K562 (cell line): ENCODE results near the gene PANX1. TPM values are rescaled to one million over a fixed set of nuclear protein-coding genes. Genes with fewer than 3 reads are reported as not detected.

ENCODE experiments used
- ETV1 ChIP-seq: fragments of 450-650 bp; conservative IDR thresholded peaks from 2 replicates; pipeline ENCODE4 v1.6.1; 2016; ENCODE audit warnings: missing genetic modification characterization, control low read depth, low read depth, missing compliant biosample characterization
- JUNB ChIP-seq: fragments of 450-650 bp; formaldehyde crosslinking; conservative IDR thresholded peaks from 2 replicates; pipeline ENCODE4 v1.4.0; 2020; ENCODE audit warnings: mild to moderate bottlenecking
- RBM25 ChIP-seq: fragments of 200-400 bp; formaldehyde crosslinking; IDR thresholded peaks from 2 replicates; pipeline ENCODE4 v1.6.1; 2018; ENCODE audit warnings: low read length, low read depth, moderate library complexity; ENCODE audit not compliant: severe bottlenecking
- ZNF609 ChIP-seq: sonication (generic); formaldehyde crosslinking; IDR thresholded peaks from 2 replicates; pipeline ENCODE4 v1.8.1; 2023; ENCODE audit warnings: missing genetic modification reagents, mild to moderate bottlenecking, borderline replicate concordance
- ZNF695 ChIP-seq: fragments of 450-650 bp; formaldehyde crosslinking; IDR thresholded peaks from 2 replicates; pipeline ENCODE4 v1.4.0; 2020; ENCODE audit warnings: mild to moderate bottlenecking, moderate library complexity
- polyA plus RNA-seq, 8 experiments: library from polyadenylated mRNA; depleted of rRNA in 4 of 8; stranded (reverse) in 5 of 8; unstranded in 3 of 8; fragments of >200 nt; fragmentation: Nextera tagmentation in 2 of 8; fragmentation: Illumina TruSeq in 1 of 8; extraction: Ambion mirVana in 2 of 8; extraction: Trizol in 1 of 8; gene quantifications; 2 replicates each; pipeline versions ENCODE4 v1.2.1 to v1.2.3, GENCODE V29; 2011 to 2014; ENCODE audit warnings: inconsistent platforms in 1 of 8, missing spikeins in 1 of 8
- total RNA-seq, 7 experiments: library from RNA; depleted of rRNA in 6 of 7; stranded (reverse); fragments of >200 nt in 6 of 7; fragmentation: Illumina TruSeq in 2 of 7; extraction: Trizol in 2 of 7; gene quantifications; 2 replicates each; pipeline versions ENCODE4 v1.2.1 to v1.2.3, GENCODE V29; 2011 to 2021; ENCODE audit warnings: low replicate concordance in 1 of 7
- TF ChIP-seq, protein P1 (sequence below): IDR thresholded peaks from 2 replicates; pipeline ENCODE4 v1.6.1; 2012; ENCODE audit warnings: low read depth, low read length, improper control_type of control experiment, borderline replicate concordance
- TF ChIP-seq, protein P2 (sequence below): fragments of 450-650 bp; formaldehyde crosslinking; IDR thresholded peaks from 2 replicates; pipeline ENCODE4 v1.4.0; 2020; ENCODE audit warnings: mild to moderate bottlenecking, moderate library complexity
- TF ChIP-seq, protein P3 (sequence below), 2 experiments: fragments of 450-650 bp in 1 of 2; sonication (generic) in 1 of 2; formaldehyde crosslinking in 1 of 2; IDR thresholded peaks; 2 replicates each; pipeline versions ENCODE4 v1.7.1 to v1.9.0; 2016 to 2022; ENCODE audit warnings: inconsistent platforms in 1 of 2, mild to moderate bottlenecking in 1 of 2, missing genetic modification reagents in 1 of 2

The PANX1 gene
- total and polyA plus RNA-seq, 9 of the 15 experiments (the other 6 are each of a cell fraction or from before 2014, with no cell fraction given), result 1.9 to 14.8 (median 10.1) TPM

DNA sequence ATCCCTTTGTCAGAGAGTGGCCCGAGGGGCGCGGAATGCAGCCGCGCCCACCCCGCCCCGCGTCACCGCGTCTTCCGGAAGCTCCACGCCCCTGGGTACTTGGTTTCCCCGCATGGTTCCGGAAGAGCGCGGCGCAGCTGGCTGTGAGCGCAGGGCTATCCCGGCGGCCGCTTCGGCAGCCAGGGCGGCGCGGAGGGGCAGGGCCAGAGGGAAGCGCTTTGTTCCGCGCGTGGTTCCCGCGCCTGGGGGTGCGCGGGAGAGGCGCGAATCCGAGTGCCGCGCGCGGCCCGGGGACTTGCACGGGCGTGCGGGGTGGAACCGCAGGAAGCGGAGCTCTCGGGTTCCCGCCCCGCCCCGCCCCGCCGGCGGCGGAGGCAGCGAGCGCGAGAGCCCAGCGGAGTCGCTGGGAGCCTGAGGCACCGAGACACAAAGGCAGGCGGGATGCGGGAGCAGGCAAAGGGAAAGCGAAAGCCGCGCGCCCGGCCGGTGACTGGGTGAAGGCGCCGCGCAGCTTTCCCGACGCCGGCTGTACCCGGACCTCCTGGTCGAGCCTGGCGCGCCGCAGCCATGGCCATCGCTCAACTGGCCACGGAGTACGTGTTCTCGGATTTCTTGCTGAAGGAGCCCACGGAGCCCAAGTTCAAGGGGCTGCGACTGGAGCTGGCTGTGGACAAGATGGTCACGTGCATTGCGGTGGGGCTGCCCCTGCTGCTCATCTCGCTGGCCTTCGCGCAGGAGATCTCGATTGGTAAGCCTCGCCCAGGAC is at the start of gene PANX1 (continued):
- TF ChIP-seq, protein P1, sequence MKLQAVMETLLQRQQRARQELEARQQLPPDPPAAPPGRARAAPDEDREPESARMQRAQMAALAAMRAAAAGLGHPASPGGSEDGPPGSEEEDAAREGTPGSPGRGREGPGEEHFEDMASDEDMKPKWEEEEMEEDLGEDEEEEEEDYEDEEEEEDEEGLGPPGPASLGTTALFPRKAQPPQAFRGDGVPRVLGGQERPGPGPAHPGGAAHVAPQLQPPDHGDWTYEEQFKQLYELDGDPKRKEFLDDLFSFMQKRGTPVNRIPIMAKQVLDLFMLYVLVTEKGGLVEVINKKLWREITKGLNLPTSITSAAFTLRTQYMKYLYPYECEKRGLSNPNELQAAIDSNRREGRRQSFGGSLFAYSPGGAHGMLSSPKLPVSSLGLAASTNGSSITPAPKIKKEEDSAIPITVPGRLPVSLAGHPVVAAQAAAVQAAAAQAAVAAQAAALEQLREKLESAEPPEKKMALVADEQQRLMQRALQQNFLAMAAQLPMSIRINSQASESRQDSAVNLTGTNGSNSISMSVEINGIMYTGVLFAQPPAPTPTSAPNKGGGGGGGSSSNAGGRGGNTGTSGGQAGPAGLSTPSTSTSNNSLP, result no peak
- TF ChIP-seq ZNF609 (CRISPR knock-in tag) (no peak), RBM25 (peak; percentile 51), ETV1 (tag) (peak; percentile 70), JUNB (CRISPR knock-in tag) (no peak), ZNF695 (CRISPR knock-in tag) (no peak)
- TF ChIP-seq, protein P2, sequence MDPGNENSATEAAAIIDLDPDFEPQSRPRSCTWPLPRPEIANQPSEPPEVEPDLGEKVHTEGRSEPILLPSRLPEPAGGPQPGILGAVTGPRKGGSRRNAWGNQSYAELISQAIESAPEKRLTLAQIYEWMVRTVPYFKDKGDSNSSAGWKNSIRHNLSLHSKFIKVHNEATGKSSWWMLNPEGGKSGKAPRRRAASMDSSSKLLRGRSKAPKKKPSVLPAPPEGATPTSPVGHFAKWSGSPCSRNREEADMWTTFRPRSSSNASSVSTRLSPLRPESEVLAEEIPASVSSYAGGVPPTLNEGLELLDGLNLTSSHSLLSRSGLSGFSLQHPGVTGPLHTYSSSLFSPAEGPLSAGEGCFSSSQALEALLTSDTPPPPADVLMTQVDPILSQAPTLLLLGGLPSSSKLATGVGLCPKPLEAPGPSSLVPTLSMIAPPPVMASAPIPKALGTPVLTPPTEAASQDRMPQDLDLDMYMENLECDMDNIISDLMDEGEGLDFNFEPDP (CRISPR knock-in tag), result no peak
- TF ChIP-seq, protein P3, sequence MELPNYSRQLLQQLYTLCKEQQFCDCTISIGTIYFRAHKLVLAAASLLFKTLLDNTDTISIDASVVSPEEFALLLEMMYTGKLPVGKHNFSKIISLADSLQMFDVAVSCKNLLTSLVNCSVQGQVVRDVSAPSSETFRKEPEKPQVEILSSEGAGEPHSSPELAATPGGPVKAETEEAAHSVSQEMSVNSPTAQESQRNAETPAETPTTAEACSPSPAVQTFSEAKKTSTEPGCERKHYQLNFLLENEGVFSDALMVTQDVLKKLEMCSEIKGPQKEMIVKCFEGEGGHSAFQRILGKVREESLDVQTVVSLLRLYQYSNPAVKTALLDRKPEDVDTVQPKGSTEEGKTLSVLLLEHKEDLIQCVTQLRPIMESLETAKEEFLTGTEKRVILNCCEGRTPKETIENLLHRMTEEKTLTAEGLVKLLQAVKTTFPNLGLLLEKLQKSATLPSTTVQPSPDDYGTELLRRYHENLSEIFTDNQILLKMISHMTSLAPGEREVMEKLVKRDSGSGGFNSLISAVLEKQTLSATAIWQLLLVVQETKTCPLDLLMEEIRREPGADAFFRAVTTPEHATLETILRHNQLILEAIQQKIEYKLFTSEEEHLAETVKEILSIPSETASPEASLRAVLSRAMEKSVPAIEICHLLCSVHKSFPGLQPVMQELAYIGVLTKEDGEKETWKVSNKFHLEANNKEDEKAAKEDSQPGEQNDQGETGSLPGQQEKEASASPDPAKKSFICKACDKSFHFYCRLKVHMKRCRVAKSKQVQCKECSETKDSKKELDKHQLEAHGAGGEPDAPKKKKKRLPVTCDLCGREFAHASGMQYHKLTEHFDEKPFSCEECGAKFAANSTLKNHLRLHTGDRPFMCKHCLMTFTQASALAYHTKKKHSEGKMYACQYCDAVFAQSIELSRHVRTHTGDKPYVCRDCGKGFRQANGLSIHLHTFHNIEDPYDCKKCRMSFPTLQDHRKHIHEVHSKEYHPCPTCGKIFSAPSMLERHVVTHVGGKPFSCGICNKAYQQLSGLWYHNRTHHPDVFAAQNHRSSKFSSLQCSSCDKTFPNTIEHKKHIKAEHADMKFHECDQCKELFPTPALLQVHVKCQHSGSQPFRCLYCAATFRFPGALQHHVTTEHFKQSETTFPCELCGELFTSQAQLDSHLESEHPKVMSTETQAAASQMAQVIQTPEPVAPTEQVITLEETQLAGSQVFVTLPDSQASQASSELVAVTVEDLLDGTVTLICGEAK (IDR thresholded peaks at IDR 0.05), result peak; percentile 85
- TF ChIP-seq, protein P3 (CRISPR knock-in tag; IDR thresholded peaks at IDR 0.05), result no peak
